ENCODE measurements around the gene ERC2.

Gene ERC2

DNA sequence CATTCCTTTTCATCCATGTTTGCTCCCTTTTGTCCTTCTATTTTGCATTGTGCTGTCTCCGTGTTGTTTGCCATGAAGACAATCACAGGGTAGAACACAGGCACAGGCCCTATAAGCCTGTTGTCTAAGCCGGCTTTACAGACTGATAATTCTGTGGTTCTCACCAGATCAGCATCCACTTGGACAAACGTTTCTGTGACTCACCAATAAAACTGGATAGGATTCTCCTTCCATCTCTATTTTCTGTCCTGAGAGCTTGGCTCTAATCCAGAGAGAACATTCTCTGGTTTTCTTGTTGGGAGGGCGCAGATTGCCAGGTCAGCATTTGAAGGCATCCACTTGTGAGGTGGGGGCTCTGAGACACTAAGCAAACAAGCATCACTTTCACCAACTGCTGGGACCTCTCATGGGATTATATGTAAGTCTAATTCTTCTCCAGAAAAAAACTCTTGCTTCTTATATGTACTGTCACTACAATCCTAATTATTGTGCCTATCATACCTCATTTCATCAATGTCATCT is 101.6 kb downstream of the ERC2 start:
- no peak for DNase-seq (ENCODE audit: low read depth)

DNA sequence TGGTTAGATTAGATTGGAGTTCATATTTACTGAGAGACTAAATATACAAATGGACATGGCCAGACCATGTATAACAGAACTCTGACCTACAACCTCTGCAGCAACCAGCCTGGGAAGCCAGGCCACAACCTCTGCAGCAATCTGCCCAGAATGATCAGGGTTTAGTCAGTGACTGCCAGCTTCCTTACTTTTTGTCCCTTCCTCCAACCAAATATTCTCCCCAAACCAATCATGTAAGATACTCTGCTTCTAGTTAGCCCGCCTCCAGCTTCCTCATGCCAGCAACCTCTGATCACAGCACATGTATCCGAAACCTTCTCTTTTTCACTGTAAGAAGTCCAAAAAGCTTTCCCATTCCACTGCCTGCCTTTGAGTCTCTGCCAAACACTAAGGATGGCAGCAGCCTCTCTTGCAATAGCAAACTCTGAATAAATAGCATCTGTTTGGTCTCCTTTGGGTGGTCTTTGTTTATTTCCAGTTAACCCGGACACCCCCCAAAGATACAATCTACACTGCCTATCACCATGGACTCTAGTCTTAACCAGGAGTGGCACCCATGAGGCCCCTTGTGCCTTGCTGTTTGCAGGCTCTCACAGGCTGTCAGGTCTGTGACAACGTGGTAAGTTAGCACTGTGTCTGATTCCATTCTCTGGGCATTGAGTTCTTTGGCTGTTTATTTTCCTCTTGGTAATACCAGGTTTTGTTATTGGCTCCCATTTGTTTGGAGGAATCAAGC is 102.2 kb downstream of the ERC2 start:
- no peak for DNase-seq (ENCODE audit: low read depth)

DNA sequence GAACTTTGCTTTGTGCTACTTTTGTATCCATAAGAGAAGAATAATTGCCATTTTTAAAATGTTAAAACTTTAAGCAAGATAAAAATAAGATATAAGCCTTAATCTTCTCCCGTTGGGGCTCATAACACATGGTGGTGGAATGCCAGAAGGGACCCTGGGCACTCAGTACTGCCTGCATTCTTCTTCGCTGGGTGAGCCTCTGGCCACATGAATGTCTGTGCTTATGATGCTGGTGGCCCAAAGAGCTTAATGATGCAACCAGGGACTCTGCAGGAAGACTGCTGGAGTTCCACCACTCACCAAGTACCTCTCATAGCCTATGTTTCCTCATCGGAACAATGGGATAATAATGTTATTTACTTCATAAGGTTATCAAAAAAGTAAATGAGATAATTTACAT is 103.6 kb downstream of the ERC2 start:
- DNase-seq (ENCODE audit: low read depth), result no peak

DNA sequence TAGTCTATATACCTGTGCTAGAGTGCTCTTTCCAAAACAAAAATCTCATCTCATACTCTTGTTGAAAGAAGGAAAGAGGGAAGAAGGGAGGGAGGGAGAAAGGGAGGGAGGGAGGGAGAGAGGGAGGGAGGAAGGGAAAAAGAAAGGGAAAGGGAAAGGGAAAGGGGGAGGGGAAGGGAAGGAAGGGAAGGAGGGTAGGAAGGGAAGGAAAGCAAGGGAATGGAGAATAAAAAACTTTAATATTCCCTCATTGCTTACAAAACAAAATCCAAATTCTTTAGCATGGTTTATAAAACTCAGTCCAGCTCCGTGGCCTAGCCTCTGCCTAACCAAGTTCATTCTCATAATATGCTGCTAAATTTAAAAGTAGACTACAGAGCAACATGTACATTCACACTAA is 104.5 kb downstream of the ERC2 start:
- no peak for DNase-seq (ENCODE audit: low read depth)

DNA sequence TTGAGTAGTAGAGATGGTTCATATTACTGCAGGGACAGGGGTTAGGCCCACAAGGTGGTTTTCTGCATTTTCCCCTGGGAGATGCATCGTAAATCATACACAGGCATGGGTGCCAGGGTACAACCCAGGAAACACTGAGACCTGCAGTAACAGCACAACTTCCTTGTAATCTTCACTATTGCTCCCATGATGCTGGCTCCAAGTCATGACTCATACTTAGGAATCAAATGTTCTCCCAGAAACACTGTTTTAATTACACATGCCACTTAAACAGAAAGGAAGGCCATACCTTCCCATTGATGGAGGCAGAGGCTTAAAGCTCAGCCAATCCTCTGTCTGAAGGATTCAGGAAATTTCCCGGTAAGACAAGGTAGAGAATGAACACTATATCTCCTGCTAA is 106.5 kb downstream of the ERC2 start:
- DNase-seq (ENCODE audit: low read depth), result no peak

DNA sequence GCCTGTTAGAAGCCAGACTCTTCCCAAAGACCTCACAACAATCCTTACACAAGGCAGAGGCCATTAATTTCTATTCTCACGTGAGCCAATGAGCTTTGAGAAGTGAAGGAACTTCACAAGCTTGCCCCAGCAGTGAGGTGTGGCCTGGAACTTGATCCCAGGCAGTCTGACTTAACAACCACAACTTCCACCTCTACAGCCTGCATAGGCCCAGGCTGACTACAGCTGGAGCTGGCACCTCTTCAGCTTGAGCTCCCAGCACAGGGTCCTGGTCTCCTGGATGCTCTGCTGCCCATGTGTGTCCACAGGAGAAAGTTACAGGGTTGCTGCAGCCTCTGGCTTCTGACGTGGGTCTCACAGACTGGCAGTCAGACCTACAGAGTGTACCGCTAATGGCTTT is 111.0 kb downstream of the ERC2 start:
- DNase-seq (ENCODE audit: low read depth), result no peak

DNA sequence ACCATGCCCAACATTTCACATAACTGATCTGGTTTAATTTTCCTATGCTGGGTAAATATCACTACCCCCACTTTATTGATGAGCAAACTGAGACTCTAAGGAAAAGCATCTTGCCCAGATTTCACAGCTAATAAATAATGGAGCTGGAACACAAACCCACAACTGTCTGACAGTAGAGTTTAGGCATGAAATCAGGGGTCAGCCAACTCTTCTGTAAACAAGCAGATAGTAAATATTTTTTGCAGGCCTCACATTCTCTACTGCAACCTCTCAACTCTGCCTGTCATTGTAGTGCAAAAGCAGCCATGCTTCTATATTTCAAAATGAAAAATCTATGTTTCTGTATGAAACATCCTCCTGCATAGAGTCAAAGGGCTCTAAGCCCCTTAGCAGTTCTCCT is 111.5 kb downstream of the ERC2 start:
- no peak for DNase-seq (ENCODE audit: low read depth)

DNA sequence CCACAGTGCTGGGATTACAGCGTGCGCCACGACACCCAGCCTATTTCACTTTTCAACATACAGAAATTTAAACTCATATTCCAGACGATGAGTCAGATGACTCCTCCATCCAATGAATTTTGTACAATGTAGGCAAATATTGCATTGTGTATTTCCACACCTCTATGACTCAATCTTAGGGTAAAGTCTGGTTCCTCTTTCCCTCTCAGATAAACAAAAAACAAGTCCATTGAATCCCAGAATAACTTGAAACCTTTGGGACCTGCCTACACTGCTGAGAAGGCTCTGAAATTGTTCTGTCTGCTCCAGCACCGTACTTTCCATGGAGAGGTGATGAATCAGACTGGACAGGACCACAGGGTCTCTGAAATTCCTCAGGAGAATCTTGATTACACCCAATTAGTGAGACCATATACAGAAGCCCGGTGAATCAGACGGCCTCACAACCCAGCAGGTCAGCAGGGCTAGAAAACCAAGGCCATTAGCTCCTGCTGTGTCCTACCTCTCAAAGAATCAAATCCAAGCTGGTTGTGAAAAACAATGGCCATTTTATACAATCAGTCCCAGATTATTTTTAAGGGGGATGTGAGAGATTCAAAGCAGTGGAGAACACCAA is 112.6 kb downstream of the ERC2 start:
- no peak for DNase-seq (ENCODE audit: low read depth)

DNA sequence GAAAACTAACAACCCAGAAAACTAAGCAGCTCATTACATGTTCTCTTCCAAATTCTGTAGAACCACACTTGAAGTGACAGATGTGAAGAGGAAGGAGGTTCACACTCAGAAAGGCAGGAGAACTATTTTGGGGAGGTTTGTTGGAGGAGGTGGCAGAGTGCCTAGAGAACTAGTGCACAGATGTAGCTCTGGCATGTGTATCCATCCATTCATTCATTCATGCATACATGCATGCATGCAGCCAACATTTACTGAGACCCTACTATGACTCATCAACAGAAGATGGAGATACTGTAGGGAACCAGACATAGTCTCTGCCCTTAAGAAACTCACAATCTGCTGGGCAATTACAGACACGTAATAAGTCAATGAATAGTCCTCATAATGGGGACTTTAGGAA is 116.7 kb downstream of the ERC2 start:
- no peak for DNase-seq (ENCODE audit: low read depth)

DNA sequence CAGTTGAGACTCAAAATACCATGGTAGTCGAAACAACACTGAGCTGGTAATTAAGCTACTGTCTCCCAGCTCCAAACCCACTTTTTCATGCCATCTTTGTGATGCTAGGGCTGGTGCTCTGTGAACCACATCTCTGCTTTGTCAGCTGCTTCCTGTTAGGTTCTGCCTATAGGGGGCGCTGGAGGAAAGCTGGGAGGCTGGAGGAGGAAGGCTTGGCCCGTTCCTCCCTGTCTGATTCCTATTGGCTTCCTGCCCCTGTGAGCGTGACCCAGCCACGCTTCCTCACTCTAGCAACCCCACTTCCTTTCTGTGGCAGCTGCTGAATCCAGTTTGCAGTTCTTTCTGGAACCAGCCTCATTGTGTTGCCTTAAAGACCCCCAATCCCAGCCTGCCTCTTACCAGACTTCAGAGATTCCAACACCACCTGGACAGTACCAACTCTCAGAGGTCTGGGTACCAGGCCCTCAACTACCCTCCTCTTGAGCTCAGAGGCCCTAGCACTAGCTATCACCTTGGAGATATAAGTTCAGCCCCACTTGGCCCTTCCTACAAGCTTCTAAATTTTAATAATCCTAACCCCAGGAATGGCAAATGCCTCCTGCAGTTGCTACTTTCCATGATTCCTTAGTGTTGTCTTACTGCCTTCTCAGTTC is 120.9 kb downstream of the ERC2 start:
- no peak for DNase-seq (ENCODE audit: low read depth)

DNA sequence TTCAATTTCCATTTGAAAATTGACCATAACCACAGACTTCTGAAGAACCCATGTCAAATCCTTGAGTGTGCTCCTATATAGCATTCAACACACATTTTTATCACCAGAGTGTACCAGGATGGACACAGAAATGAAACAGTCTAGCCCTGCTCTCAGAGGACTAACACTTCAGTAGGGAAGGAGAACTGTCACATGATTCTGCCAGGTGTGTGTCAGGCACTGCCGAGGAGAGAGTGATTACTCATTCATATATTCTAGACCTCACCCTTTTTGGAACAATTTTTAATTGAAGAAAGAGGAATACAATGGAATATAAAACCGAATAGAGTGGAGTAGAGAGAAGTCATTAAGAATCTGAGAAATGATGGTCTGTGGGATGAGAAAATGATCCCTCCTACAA is 125.8 kb downstream of the ERC2 start:
- DNase-seq (ENCODE audit: low read depth), result no peak

DNA sequence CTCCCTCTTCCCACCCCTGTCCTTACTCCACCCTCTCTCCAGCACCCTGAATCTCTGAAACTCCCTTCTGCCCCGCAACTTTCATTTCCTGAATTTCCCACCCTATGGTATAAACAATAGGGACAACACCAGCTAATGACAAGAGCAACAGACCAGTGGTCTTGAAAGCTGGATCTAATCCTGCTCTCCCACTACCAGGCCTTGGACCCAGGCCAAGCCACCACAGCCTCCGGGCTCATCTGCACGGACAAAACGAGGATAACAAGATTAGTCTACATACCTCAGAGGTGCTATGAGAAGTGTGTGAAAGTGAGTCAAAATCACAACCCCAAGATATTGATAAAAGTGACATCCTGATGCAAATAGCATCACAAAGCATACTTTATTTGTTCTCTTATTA is 128.6 kb downstream of the ERC2 start:
- no peak for DNase-seq (ENCODE audit: low read depth)

DNA sequence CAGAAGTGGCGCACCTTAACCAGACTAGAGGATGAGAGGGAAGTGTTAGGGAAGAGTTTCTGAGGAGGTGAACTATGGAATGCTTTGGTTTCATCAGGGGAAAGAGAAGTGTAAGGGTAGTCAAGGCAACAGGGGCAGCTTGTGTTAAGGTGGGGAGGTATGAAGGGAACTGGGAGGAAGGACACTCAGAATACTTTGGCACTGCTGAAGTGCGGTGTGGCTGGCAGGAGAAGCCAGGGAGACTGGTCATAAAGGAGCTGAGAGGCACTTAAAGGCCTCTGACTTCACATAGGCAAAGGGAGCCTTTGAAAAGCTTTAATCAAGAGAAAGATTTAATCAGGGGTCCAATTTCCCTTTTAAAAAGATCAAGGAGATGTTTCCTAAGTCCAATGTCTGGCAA is 129.0 kb downstream of the ERC2 start:
- no peak for DNase-seq (ENCODE audit: low read depth)

DNA sequence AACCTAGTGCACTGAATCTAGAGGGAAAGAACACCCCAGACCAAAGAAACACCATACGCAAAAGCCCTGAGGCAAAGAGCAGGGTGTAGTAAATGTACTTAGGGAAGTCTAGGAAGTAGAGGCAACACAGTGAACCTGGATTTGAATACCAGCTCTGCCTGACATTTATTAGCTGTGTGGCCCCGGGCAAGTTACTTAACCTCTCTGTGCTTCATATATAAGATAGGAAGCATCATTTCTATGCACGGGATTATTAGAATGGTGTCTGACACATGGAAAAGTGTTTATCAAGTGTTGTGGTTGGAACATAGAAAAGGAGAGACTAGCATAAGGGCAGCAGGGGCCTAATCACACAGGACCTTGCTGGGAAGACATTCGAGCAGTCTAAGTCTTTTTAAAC is 132.2 kb downstream of the ERC2 start:
- DNase-seq (ENCODE audit: low read depth), result no peak

DNA sequence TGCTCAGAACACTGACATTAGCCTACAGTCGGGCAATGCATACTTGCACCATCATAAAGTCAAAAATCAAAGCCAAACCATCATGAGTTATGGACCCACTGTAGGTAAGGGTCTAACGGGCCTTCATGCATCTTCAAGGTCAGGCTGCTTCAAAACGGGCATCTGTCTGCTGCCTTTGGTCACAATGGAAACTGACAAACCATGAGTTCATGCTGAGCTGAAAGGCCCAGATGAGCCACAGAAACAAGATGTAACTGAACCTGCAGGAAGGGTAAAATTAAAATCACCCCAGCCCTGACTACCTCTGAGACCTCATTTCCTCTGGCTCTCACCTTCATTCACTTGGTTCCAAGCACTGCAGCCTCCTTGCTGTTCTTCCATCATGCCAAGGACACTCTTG is 143.8 kb downstream of the ERC2 start:
- DNase-seq (ENCODE audit: low read depth), result no peak

DNA sequence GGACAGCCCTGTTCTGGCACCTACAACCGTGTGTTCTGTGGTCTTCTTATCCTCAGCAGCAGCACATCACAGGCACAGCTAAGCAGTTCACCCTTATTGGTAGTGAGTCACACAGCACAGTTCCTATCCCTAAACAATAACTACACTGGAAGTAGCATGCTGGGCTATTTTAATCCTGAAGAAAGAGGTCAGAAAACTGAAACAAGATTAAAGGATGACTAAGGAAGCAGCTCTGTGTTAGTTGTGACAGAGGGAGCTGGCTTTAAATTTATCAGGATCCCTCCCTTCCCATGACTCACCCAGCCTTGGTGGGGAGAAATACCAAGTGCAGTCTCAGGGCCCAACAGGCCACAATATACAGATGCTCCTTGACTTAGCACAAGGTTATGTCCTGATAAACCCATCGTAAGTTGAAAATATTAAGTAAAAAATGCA is 144.3 kb downstream of the ERC2 start:
- DNase-seq (ENCODE audit: low read depth), result peak; percentile 36

DNA sequence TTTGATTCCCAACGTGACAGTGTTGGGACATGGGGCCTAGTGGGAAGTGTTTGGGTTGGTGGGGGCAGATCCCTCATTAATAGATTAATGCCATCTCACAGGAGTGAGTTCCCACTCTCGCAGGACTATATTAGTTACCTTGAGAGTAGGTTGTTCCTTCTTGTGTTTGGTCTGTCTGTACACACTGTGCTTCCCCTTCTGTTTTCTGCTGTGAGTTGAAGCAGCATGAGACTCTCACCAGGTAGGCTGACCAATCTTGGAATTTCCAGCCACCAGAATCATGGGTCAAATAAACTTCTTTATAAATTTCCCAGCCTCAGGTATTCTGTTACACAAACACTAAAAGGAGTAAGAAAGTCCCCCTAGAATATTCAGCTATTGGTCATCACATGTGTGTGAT is 145.4 kb downstream of the ERC2 start:
- no peak for DNase-seq (ENCODE audit: low read depth)

DNA sequence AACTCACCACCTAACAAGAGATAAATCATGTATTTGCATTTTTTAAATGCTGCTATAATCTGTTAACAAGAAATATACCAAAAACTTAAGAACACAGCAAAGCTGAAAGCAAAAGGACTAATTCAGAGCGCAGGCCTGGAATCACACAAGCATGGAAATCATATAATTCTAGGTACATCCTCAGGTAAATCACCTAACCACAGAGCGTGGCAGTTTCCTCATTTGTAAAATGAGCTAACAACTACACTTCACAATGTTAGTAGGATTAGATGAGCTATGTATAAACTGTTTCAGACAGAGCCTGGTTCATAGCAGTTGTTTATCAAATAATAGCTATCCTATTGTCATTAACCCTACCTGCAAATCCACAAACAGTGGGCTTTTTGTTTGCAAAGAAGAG is 146.4 kb downstream of the ERC2 start:
- no peak for DNase-seq (ENCODE audit: low read depth)

DNA sequence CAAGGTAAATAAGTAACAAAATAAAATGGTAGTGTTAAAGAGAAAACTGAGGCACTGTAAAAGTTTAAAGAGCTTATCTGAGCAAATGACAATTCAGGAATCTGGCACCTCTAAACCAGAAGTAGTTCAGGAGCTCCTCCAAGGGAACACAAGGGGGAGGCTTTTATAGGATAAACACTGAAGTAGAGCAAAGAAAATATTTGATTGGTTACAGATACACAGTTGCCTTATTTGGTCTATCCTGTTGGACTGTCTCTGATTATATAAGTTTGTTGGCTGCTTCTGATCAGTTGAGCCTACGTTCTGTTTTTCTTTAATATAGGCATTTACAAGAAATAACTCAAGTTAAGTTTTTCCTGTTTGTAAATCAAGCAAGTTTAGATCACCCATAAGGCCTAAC is 146.9 kb downstream of the ERC2 start:
- DNase-seq (ENCODE audit: low read depth), result no peak

DNA sequence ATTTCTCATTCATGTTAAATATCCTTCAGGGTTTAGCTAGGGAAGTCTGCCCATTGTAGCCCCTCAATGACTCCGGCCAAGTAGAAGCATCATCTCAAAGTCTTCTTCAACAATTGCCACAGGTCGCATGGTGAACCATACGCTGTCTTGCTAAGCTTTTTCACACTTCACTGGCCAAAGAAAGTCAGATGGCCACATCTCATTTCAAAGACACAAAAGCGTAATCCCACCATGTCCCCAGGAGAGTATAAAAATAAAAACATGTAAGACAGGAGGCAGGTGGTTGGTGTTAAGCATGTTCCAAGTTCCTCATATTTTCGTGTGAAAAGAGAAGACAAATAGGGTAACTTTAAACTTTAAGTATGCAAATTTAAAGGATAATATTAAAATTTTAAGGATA is 147.4 kb downstream of the ERC2 start:
- no peak for DNase-seq (ENCODE audit: low read depth)

DNA sequence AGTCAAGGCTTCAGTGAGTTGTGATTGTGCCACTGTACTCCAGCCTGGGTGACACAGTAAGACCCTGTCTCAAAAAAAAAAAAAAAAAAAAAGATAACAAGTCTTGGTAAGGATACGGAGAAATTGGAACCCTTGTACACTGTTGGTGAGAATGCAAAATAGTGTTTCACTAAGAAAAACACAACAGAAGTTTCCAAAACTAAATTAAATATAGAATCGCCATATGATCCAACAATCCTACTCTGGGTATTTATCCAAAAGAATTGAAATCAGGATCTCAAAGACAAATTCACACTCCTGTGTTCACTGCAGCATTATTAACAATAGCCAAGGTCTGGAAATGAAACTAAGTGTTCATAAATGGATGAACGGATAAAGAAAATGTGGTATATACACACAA is 149.4 kb downstream of the ERC2 start:
- DNase-seq (ENCODE audit: low read depth), result no peak

DNA sequence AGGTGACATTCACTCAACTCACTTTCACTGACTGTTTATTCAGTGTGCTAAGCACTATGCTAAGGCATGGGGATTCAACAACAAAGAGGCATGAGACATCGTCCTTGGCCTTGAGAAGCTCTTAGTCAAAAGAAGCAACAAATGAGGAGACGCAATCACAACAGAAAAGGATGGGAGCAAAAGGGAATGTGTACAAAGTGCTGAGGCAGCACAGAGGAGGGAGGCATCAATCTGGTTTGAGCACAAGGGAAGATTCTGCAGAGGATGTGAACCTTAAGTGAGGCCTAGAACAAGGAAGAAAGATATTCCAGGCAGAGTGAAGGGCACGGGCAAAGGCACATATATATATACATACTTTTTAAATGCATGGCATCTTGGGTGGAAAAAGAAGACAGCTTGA is 151.3 kb downstream of the ERC2 start:
- DNase-seq (ENCODE audit: low read depth), result no peak

DNA sequence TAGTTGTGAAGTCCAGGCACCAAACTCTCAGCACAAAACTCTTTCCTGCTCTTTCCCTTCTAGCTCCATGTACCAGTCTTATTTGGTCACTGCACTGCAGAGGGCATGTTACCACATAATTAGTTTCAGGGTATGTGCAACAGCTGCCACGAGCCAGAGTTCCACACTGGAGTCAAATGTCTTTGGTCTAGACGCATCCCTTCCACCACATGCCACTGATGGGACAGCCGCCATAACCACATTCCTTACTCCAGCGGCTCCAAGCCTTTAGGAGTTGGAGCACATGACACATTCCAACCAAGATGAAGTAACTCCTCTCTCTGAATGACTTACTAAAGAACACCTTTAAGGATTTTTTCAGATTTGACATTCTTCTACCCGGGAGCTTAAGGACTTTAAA is 153.4 kb downstream of the ERC2 start:
- peak; percentile 32 for DNase-seq (ENCODE audit: low read depth)

Data from GM04504 (cell line).